ENCODE measurements around the gene ZNF408.

GRCh38 chr11:46723359-46723680 is 22.5 kb downstream of the ZNF408 start:
- TF ChIP-seq, protein P1, sequence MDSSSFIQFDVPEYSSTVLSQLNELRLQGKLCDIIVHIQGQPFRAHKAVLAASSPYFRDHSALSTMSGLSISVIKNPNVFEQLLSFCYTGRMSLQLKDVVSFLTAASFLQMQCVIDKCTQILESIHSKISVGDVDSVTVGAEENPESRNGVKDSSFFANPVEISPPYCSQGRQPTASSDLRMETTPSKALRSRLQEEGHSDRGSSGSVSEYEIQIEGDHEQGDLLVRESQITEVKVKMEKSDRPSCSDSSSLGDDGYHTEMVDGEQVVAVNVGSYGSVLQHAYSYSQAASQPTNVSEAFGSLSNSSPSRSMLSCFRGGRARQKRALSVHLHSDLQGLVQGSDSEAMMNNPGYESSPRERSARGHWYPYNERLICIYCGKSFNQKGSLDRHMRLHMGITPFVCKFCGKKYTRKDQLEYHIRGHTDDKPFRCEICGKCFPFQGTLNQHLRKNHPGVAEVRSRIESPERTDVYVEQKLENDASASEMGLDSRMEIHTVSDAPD (CRISPR knock-in tag; IDR thresholded peaks at IDR 0.05) = no peak
- TF ChIP-seq, protein P2, sequence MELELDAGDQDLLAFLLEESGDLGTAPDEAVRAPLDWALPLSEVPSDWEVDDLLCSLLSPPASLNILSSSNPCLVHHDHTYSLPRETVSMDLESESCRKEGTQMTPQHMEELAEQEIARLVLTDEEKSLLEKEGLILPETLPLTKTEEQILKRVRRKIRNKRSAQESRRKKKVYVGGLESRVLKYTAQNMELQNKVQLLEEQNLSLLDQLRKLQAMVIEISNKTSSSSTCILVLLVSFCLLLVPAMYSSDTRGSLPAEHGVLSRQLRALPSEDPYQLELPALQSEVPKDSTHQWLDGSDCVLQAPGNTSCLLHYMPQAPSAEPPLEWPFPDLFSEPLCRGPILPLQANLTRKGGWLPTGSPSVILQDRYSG (CRISPR knock-in tag; IDR thresholded peaks at IDR 0.05) = no peak
- TF ChIP-seq, protein P3, sequence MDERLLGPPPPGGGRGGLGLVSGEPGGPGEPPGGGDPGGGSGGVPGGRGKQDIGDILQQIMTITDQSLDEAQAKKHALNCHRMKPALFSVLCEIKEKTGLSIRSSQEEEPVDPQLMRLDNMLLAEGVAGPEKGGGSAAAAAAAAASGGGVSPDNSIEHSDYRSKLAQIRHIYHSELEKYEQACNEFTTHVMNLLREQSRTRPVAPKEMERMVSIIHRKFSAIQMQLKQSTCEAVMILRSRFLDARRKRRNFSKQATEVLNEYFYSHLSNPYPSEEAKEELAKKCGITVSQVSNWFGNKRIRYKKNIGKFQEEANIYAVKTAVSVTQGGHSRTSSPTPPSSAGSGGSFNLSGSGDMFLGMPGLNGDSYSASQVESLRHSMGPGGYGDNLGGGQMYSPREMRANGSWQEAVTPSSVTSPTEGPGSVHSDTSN (CRISPR knock-in tag; IDR thresholded peaks at IDR 0.05) = no peak
- no peak for TF ChIP-seq YY1 (IDR thresholded peaks at IDR 0.05; ENCODE audit: insufficient read depth, insufficient replicate concordance, low read depth, low read length)
- no peak for TF ChIP-seq ELF1 (CRISPR knock-in tag; IDR thresholded peaks at IDR 0.05)
- TF ChIP-seq, protein P4, sequence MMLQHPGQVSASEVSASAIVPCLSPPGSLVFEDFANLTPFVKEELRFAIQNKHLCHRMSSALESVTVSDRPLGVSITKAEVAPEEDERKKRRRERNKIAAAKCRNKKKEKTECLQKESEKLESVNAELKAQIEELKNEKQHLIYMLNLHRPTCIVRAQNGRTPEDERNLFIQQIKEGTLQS (CRISPR knock-in tag; IDR thresholded peaks at IDR 0.05) = no peak
- TF ChIP-seq, protein P5, sequence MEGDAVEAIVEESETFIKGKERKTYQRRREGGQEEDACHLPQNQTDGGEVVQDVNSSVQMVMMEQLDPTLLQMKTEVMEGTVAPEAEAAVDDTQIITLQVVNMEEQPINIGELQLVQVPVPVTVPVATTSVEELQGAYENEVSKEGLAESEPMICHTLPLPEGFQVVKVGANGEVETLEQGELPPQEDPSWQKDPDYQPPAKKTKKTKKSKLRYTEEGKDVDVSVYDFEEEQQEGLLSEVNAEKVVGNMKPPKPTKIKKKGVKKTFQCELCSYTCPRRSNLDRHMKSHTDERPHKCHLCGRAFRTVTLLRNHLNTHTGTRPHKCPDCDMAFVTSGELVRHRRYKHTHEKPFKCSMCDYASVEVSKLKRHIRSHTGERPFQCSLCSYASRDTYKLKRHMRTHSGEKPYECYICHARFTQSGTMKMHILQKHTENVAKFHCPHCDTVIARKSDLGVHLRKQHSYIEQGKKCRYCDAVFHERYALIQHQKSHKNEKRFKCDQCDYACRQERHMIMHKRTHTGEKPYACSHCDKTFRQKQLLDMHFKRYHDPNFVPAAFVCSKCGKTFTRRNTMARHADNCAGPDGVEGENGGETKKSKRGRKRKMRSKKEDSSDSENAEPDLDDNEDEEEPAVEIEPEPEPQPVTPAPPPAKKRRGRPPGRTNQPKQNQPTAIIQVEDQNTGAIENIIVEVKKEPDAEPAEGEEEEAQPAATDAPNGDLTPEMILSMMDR (CRISPR knock-in tag; IDR thresholded peaks at IDR 0.05) = no peak
- TF ChIP-seq MED1 (CRISPR knock-in tag; IDR thresholded peaks at IDR 0.05) = no peak
